ENCODE measurements around the gene AMTN. TPM values are rescaled to one million over a fixed set of nuclear protein-coding genes. Genes with fewer than 3 reads are reported as not detected.

AMTN gene
- total RNA-seq, 2 experiments from 2014 or later, result not detected

DNA sequence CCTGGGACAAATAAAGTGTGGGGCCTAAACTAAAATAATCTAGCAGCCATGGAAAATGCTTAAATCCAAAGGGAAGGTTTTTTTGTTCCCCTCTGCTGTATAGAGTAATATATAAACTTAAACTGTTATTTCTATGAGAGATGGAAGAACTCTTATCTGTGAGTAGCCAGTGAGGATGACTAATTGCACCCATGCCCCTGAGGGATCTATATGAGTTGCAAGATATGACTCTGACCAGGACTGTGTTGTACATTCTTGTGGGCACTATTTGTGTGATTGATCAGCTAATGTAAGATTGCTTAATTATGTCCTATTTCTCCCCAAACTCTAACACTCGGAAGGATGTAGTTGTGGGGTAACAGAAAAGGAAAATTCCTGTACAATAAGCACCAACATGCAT is 38.5 kb downstream of the AMTN start:
- H3K4me1 ChIP-seq (ENCODE audit: insufficient read depth, low read length), result no peaks in the 10 kb centered on the region
- no peak overlapping the region for H3K4me3 ChIP-seq (ENCODE audit: low read length)
- Mint-ChIP-seq H3K27me3 (peaks cover 10% of the 10 kb centered on the region), H3K27ac (no peak overlapping the region), H3K36me3 (ENCODE audit: low read depth) (no peaks in the 10 kb centered on the region), H3K4me3 (no peak overlapping the region), H3K4me1 (ENCODE audit: low read depth) (peaks cover 6% of the 10 kb centered on the region), H3K9me3 (no peaks in the 10 kb centered on the region)
- no peak overlapping the region for H3K27ac ChIP-seq (ENCODE audit: low read depth in 1 of 2, low read length in 2 of 2)
- ATAC-seq (ENCODE audit: poor library complexity), result no peak
- CTCF ChIA-PET, result no interaction called here
- H3K27me3 ChIP-seq (ENCODE audit: control insufficient read depth in 1 of 2, insufficient read depth in 2 of 2, low read length in 2 of 2), result no peaks in the 10 kb centered on the region
- TF ChIP-seq, protein P1, sequence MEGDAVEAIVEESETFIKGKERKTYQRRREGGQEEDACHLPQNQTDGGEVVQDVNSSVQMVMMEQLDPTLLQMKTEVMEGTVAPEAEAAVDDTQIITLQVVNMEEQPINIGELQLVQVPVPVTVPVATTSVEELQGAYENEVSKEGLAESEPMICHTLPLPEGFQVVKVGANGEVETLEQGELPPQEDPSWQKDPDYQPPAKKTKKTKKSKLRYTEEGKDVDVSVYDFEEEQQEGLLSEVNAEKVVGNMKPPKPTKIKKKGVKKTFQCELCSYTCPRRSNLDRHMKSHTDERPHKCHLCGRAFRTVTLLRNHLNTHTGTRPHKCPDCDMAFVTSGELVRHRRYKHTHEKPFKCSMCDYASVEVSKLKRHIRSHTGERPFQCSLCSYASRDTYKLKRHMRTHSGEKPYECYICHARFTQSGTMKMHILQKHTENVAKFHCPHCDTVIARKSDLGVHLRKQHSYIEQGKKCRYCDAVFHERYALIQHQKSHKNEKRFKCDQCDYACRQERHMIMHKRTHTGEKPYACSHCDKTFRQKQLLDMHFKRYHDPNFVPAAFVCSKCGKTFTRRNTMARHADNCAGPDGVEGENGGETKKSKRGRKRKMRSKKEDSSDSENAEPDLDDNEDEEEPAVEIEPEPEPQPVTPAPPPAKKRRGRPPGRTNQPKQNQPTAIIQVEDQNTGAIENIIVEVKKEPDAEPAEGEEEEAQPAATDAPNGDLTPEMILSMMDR (IDR thresholded peaks at IDR 0.05), result no peak
- intact Hi-C loops (cut with DNase I, micrococcal nuclease), result no loop called here
- no peaks in the 10 kb centered on the region for H3K9me3 ChIP-seq (ENCODE audit: control insufficient read depth in 1 of 2, insufficient read depth in 1 of 2, low read length in 2 of 2)
- no peaks in the 10 kb centered on the region for H3K36me3 ChIP-seq (ENCODE audit: insufficient read depth, low read length)
- POLR2A ChIA-PET, result no interaction called here
- DNase-seq, result no peak

DNA sequence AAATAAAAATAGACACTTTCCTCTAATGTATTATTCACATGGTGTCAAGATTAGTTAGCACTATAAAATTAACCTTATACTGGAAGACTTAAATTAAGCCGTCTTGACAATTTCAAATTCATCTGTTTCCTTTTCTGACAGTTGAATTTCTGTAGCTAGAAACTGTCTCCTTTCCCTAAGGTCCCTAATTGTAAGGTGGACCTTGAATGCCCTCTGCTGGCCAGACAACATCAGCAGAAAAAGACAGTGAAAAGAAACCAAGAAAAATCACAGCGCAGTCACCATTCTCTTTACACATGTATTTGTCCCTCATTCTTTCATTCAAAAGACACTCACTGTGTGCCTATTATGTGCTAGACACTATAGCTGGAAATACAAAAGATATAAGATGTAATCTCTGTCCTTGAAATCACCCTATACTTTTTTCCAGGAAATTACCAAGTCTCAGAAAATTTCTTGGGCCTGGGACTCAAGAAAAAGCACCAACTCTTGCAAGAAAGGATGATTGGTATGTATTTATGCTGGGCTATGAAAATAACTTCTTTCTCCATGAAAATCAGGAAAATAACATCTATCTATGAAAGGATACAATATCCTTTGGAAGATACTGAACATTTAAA is 41.0 kb downstream of the AMTN start:
- CTCF ChIA-PET, result interaction anchor here (1.2 kb wide), 1 partner anchor 9 kb away, joined by 4 read pairs; no protein-coding TSS in a partner anchor
- TF ChIP-seq, protein P1 (IDR thresholded peaks at IDR 0.05), result peak; percentile 74
- Histone ChIP-seq H3K4me3 (ENCODE audit: low read length) (no peak overlapping the region), H3K36me3 (ENCODE audit: insufficient read depth, low read length) (no peaks in the 10 kb centered on the region), H3K27me3 (ENCODE audit: control insufficient read depth in 1 of 2, insufficient read depth in 2 of 2, low read length in 2 of 2) (no peaks in the 10 kb centered on the region), H3K4me1 (ENCODE audit: insufficient read depth, low read length) (no peaks in the 10 kb centered on the region), H3K27ac (ENCODE audit: low read depth in 1 of 2, low read length in 2 of 2) (no peak overlapping the region), H3K9me3 (ENCODE audit: control insufficient read depth in 1 of 2, insufficient read depth in 1 of 2, low read length in 2 of 2) (no peaks in the 10 kb centered on the region)
- DNase-seq (peak in 11 of 14 experiments; percentile 3 to 57 (median 17)), ATAC-seq (ENCODE audit: poor library complexity) (no peak)
- H3K27ac Mint-ChIP-seq, result no peak overlapping the region
- H3K36me3 Mint-ChIP-seq (ENCODE audit: low read depth), result no peaks in the 10 kb centered on the region
- no peaks in the 10 kb centered on the region for H3K27me3 Mint-ChIP-seq
- no peaks in the 10 kb centered on the region for H3K9me3 Mint-ChIP-seq
- no peak overlapping the region for H3K4me3 Mint-ChIP-seq
- intact Hi-C loops (cut with DNase I, micrococcal nuclease), result no loop called here
- POLR2A ChIA-PET, result no interaction called here
- peaks cover 6% of the 10 kb centered on the region for H3K4me1 Mint-ChIP-seq (ENCODE audit: low read depth)

DNA sequence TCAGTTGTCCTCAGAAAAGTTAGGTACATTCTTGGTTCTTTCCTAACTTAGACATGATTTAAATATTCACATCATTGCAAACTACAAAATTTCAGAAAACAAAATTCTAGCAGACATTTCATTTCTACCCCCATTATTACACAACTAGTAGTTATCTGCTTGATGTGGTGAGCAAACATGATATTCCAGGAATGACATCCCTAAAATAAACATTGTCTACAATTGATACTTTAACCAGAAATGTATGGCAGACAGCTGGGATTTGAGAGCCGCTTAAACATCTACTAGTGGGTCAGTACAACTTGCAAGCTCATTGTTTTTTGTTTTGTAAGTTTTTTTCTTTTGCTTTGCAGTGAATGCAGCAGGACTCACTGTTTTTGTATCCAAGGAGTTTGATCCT is 41.6 kb downstream of the AMTN start:
- no peak overlapping the region for H3K4me3 ChIP-seq (ENCODE audit: low read length)
- Mint-ChIP-seq H3K36me3 (ENCODE audit: low read depth) (no peaks in the 10 kb centered on the region), H3K4me1 (ENCODE audit: low read depth) (peaks cover 6% of the 10 kb centered on the region), H3K9me3 (no peaks in the 10 kb centered on the region), H3K4me3 (no peak overlapping the region), H3K27me3 (no peaks in the 10 kb centered on the region), H3K27ac (no peak overlapping the region)
- H3K27ac ChIP-seq (ENCODE audit: low read depth in 1 of 2, low read length in 2 of 2), result no peak overlapping the region
- no peaks in the 10 kb centered on the region for H3K9me3 ChIP-seq (ENCODE audit: control insufficient read depth in 1 of 2, insufficient read depth in 1 of 2, low read length in 2 of 2)
- H3K4me1 ChIP-seq (ENCODE audit: insufficient read depth, low read length), result no peaks in the 10 kb centered on the region
- POLR2A ChIA-PET, result no interaction called here
- intact Hi-C loops (cut with DNase I, micrococcal nuclease), result no loop called here
- H3K27me3 ChIP-seq (ENCODE audit: control insufficient read depth in 1 of 2, insufficient read depth in 2 of 2, low read length in 2 of 2), result no peaks in the 10 kb centered on the region
- TF ChIP-seq, protein P1 (IDR thresholded peaks at IDR 0.05), result no peak
- CTCF ChIA-PET, result interaction anchor here (1.2 kb wide), 1 partner anchor 8 kb away, joined by 4 read pairs; no protein-coding TSS in a partner anchor
- ATAC-seq (ENCODE audit: poor library complexity), result no peak
- DNase-seq, result no peak
- no peaks in the 10 kb centered on the region for H3K36me3 ChIP-seq (ENCODE audit: insufficient read depth, low read length)

Measured in CD4-positive, alpha-beta T cell (primary cell).